Measurements from ENCODE around the gene CDS1. TPM values are rescaled to one million over a fixed set of nuclear protein-coding genes. Genes with fewer than 3 reads are reported as not detected.

CDS1 gene
- total RNA-seq, 4 donors from 2014 or later = 0.83 to 1.7 (median 1.3) TPM

GRCh38 chr4:84615355-84615754 is 32.4 kb downstream of the CDS1 start:
- intact Hi-C loops (cut with DNase I) = no loop called here
- no peak overlapping the region for H3K27ac ChIP-seq (replicated peaks in 1 of 4)
- H3K4me1 ChIP-seq = no peaks in the 10 kb centered on the region
- H3K4me3 ChIP-seq = no peak overlapping the region
- peaks cover 0 to 6% (median 0%) of the 10 kb centered on the region in 4 donors for H3K36me3 ChIP-seq
- 83% methylated on average over 5 of the region's 5 CpGs for WGBS
- H3K27me3 ChIP-seq = no peaks in the 10 kb centered on the region
- no peaks in the 10 kb centered on the region for H3K9me3 ChIP-seq
- DNase-seq (ENCODE audit: extremely low spot score) = no peak
- no peak for TF ChIP-seq CTCF (IDR thresholded peaks at IDR 0.05)
- no peak for TF ChIP-seq POLR2A (IDR thresholded peaks at IDR 0.05; ENCODE audit: low read depth)
- no peak for TF ChIP-seq EP300 (IDR thresholded peaks at IDR 0.05)

DNA sequence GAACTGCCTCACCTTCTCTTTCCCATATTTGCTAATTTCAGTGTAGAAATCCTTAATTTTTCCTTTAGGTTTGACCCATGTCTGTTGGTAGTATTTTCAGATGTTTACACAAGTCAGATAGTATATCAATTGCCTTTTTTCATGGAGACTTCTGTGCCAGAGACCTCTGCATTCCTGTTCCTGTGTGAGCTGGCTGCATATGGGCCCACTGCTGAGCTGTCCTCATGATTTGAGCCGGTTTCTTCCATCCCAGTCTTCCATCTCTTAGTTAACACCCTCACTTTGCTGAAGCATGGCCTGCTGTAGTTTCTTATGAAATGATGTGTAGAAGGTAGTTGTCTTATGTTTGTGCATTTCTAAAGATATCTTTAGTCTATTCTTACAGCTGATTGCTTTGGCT is 40.0 kb downstream of the CDS1 start:
- TF ChIP-seq EP300 (IDR thresholded peaks at IDR 0.05) (no peak), CTCF (IDR thresholded peaks at IDR 0.05) (no peak), POLR2AphosphoS5 (IDR thresholded peaks at IDR 0.05) (no peak), POLR2A (IDR thresholded peaks at IDR 0.05; ENCODE audit: low read depth) (no peak)
- 81% methylated on average over 1 of the region's 1 CpG for WGBS
- Histone ChIP-seq H3K27ac (replicated peaks in 1 of 4) (no peak overlapping the region), H3K27me3 (no peaks in the 10 kb centered on the region), H3K9me3 (no peaks in the 10 kb centered on the region), H3K36me3 (peaks cover 0 to 3% (median 0%) of the 10 kb centered on the region in 4 donors), H3K4me1 (no peaks in the 10 kb centered on the region), H3K4me3 (no peak overlapping the region)
- intact Hi-C loops (cut with DNase I) = no loop called here
- DNase-seq (ENCODE audit: extremely low spot score) = no peak

GRCh38 chr4:84623661-84624060 is 40.7 kb downstream of the CDS1 start:
- H3K27me3 ChIP-seq = no peaks in the 10 kb centered on the region
- WGBS = 94% methylated on average over 10 of the region's 11 CpGs
- DNase-seq (ENCODE audit: extremely low spot score) = no peak
- H3K36me3 ChIP-seq = peaks cover 0 to under 1% (median 0%) of the 10 kb centered on the region in 4 donors
- no peak overlapping the region for H3K4me3 ChIP-seq
- no peak overlapping the region for H3K27ac ChIP-seq (replicated peaks in 1 of 4)
- H3K4me1 ChIP-seq = no peaks in the 10 kb centered on the region
- intact Hi-C loops (cut with DNase I) = no loop called here
- no peaks in the 10 kb centered on the region for H3K9me3 ChIP-seq
- TF ChIP-seq POLR2AphosphoS5 (IDR thresholded peaks at IDR 0.05) (no peak), POLR2A (IDR thresholded peaks at IDR 0.05; ENCODE audit: low read depth) (no peak), CTCF (IDR thresholded peaks at IDR 0.05) (no peak), EP300 (IDR thresholded peaks at IDR 0.05) (no peak)

- no peak overlapping the region for H3K4me3 ChIP-seq
- no peaks in the 10 kb centered on the region for H3K9me3 ChIP-seq
- H3K27me3 ChIP-seq = no peaks in the 10 kb centered on the region
- no peaks in the 10 kb centered on the region for H3K4me1 ChIP-seq
- DNase-seq (ENCODE audit: extremely low spot score) = no peak
- H3K27ac ChIP-seq (replicated peaks in 1 of 4) = no peak overlapping the region
- no peaks in the 10 kb centered on the region for H3K36me3 ChIP-seq
- WGBS = 96% methylated on average over 5 of the region's 5 CpGs
- intact Hi-C loops (cut with DNase I) = no loop called here
- TF ChIP-seq EP300 (IDR thresholded peaks at IDR 0.05) (no peak), POLR2AphosphoS5 (IDR thresholded peaks at IDR 0.05) (no peak), POLR2A (IDR thresholded peaks at IDR 0.05; ENCODE audit: low read depth) (no peak), CTCF (IDR thresholded peaks at IDR 0.05) (no peak)
Measured at GRCh38 chr4:84626673-84627072, 43.7 kb downstream of the CDS1 start.

DNA sequence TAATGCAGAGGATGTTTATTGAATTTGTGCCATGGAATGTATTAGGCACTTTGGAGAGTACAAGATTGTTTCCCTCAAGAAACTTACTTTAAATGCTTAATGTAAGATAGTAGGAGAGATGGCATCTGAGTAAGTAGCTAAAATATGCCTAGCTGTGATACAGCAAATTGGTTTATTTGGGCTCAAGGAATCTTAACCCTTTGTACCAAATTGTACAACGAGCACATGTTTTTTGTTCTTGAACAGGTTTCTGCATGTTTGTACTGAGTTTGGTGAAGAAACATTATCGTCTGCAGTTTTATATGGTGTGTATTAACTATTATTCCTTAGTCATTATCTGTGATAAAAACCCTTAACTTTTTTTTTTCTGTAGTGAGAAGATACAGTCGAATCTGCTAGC is 48.6 kb downstream of the CDS1 start:
- Histone ChIP-seq H3K27me3 (no peaks in the 10 kb centered on the region), H3K4me1 (no peaks in the 10 kb centered on the region), H3K4me3 (no peak overlapping the region), H3K9me3 (no peaks in the 10 kb centered on the region), H3K36me3 (no peaks in the 10 kb centered on the region), H3K27ac (replicated peaks in 1 of 4) (no peak overlapping the region)
- intact Hi-C loops (cut with DNase I) = no loop called here
- TF ChIP-seq CTCF (IDR thresholded peaks at IDR 0.05) = no peak
- TF ChIP-seq POLR2A (IDR thresholded peaks at IDR 0.05; ENCODE audit: low read depth) = no peak
- TF ChIP-seq EP300 (IDR thresholded peaks at IDR 0.05) = no peak
- WGBS = 82% methylated on average over 3 of the region's 3 CpGs
- no peak for DNase-seq (ENCODE audit: extremely low spot score)
